IPS-11a (cell line): ENCODE measurements around the gene MICU1.
"Not testable (repeated sequence)": the region's sequence is repeated elsewhere in the genome, so short reads cannot be mapped to it uniquely, and the experiment has no call there.

Experiments used
- H3K4me3 ChIP-seq: one replicate; pipeline ENCODE4 v1.5.1; 2013; ENCODE audit warnings: low read depth, low read length, control low read depth

The MICU1 gene

DNA sequence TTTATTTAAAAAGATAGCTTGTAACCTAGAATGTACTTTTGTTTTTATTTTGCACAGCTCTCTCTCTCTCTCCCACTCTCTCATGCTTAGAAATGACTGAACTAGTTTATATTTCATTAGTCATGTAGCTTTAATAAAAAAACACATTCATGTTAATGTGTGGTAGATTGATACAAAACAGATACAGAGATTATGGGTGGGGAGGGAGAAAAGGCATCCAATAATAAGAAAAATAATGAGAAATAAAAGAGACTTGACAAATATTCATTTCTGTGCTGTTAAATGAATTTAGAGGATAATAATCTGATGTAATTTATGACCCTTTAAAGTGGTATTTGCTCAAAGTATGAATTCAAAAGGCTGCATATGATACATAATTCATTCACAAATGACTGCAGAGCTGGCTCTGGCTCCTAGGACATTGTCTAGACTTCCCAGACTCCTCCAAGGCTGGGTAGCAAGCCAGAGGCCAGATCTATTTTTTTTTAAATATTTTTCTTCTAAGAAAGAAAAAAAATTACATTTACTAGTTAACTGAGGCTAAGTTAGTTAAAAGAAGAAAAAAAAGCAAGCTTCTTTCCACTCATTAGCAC is 165.5 kb downstream of the MICU1 start:
- H3K4me3 ChIP-seq = no peak overlapping the region

GRCh38 chr10:72459301-72459700 is 166.6 kb downstream of the MICU1 start:
- H3K4me3 ChIP-seq = no peak overlapping the region

DNA sequence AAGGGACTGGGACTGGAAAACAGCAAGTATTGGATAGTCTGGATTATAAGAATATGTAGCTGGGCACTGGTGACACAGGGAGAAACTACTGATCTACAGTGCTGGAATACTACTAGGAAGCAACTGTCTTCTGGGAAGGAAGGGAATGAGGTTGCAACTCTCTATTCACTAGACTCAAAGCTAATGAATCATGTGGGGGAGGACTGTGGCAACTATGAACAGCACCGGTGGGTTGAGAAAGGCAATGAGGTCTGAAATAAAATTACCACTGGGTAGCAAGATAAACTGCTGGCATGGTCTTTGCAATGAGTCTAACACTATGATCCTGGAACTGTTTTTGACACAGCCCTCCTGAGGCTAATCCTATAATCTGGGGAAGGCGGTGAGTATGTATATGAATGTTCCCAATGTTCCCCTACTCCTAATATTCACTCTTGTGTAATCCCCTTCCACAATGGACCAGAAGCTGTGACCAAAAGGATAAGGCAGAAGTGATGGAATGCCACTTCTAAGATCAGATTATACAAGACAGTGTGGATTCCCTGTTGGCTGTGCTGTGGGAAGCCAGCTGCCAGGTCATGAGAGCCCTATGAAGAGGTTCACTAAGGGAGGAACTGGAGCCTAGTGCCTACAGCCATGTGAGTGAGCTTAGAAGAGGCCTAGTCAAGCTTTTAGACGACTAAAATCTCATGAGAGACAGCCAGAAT is 169.8 kb downstream of the MICU1 start:
- H3K4me3 ChIP-seq = no peak overlapping the region

DNA sequence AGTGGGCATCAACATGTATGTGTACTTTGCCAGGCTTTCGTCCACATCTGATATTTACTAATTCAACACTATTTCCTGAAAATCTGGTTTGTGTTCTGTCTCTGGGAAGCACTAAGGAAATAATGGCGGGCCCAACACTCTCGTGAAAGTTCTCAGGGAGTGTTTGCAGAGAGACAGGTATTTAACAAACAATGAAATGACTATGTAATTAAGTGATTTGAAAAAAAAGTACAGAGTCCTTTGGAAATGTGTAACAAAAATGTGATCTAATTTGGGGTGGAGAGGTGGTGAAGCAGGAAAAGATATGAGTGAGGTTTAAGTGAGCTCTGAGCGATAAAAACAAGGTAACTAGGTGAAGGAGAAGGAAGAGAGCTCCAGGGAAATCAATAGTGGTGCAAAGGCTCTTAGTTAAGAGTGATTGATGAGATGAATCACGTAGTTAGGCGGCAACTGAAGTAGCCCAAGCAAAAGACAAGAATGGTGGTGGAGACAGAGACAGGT is 175.9 kb downstream of the MICU1 start:
- no peak overlapping the region for H3K4me3 ChIP-seq

GRCh38 chr10:72445851-72446250 is 180.0 kb downstream of the MICU1 start:
- H3K4me3 ChIP-seq = no peak overlapping the region

DNA sequence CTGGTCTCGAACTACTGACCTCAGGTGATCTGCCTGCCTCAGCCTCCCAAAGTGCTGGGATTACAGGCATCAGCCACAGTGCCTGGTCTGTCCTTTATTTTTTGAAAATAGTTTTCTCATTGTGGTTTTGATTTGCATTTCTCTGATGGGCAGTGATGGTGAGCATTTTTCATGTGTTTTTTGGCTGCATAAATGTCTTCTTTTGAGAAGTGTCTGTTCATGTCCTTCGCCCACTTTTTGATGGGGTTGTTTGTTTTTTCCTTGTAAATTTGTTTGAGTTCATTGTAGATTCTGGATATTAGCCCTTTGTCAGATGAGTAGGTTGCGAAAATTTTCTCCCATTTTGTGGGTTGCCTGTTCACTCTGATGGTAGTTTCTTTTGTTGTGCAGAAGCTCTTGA is 182.9 kb downstream of the MICU1 start:
- not testable (repeated sequence) for H3K4me3 ChIP-seq

GRCh38 chr10:72435570-72435969 is 190.3 kb downstream of the MICU1 start:
- H3K4me3 ChIP-seq = no peak overlapping the region

GRCh38 chr10:72430936-72431335 is 194.9 kb downstream of the MICU1 start:
- not testable (repeated sequence) for H3K4me3 ChIP-seq

DNA sequence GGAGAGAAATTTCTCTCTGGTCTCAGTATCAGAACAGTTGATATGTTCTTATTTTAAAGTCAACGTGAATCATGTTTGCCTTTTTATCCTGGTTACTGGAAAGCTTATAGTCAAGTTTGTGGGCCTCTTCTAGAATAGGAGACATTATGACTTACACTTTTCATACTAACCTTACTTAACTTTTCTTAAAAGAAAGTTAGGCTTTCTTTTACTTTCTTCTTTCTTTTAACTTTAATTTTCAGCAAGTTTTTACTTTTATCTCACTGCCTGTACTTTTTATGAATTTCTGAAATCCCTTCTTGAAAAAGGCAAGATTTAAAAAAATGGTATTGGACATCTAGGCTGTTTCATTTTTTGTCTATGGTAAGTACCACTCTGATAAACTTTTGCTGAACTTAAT is 195.9 kb downstream of the MICU1 start:
- no peak overlapping the region for H3K4me3 ChIP-seq

DNA sequence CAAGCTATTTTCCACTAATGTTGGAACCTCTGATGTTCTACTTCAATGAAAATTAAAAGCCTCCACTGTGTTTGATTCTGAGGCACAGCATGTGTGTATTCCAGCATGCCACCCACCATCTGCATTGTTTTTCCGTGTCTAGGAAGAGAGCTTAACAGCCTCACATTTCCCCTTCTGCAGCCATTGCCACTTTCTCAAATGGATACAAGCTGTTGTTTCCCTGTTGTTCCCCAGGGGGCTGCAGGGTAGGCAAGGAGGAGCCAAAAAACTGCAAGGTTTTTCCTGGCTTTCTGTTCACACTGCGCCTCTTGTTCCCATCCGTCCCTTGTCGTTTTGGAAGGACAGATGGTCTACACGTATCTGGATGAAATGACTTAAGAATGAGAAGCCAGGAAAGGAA is 198.9 kb downstream of the MICU1 start:
- no peak overlapping the region for H3K4me3 ChIP-seq

- H3K4me3 ChIP-seq = no peak overlapping the region
These were observed 200.7 kb downstream of the MICU1 start for GRCh38 chr10:72425133-72425532.

DNA sequence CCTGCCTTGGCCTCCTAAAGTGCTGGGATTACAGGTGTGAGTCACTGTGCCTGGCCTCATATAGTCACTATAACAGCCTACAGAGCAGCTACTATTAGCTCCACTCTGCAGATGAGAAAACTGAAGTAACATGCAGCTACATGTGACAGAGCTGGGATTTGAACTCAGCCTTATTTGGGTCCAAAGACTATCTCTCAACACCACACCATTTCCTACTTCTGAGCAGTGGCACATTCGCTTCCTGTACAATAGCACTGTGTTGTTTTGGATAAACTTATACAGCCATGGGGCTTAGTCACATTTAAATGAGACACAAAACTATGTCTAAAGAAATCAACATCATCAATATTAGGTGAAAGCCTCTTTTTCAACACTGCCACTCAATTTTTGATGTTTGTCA is 201.3 kb downstream of the MICU1 start:
- no peak overlapping the region for H3K4me3 ChIP-seq

- H3K4me3 ChIP-seq = no peak overlapping the region
These were observed 202.5 kb downstream of the MICU1 start for GRCh38 chr10:72423426-72423825.

- no peak overlapping the region for H3K4me3 ChIP-seq
These were observed 203.9 kb downstream of the MICU1 start for GRCh38 chr10:72421885-72422540.

DNA sequence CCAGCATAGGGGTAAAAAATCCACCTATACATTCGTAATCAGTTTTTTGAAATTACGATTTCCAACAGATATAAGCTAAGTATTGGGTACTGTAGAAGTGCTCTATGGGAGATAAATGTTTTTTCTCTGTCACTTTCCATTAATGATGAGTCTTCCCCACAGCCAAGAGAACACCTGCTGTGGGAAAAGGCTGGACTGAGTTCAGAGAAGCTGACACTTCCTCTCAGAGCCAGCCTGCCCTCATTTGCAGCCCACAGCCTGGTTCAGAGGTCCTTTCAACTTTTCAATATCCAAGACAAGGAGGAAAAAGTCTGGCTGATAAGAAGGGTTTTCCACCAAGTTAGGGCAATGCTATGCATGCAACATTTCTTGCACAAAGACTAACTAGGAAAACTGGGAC is 206.6 kb downstream of the MICU1 start:
- no peak overlapping the region for H3K4me3 ChIP-seq

- H3K4me3 ChIP-seq = no peak overlapping the region
These were observed 207.2 kb downstream of the MICU1 start for GRCh38 chr10:72418679-72419078.

- no peak overlapping the region for H3K4me3 ChIP-seq
These were observed 207.9 kb downstream of the MICU1 start for GRCh38 chr10:72417971-72418370.

GRCh38 chr10:72416661-72417060 is 209.2 kb downstream of the MICU1 start:
- no peak overlapping the region for H3K4me3 ChIP-seq

- no peak overlapping the region for H3K4me3 ChIP-seq
These were observed 211.2 kb downstream of the MICU1 start for GRCh38 chr10:72414642-72415041.

DNA sequence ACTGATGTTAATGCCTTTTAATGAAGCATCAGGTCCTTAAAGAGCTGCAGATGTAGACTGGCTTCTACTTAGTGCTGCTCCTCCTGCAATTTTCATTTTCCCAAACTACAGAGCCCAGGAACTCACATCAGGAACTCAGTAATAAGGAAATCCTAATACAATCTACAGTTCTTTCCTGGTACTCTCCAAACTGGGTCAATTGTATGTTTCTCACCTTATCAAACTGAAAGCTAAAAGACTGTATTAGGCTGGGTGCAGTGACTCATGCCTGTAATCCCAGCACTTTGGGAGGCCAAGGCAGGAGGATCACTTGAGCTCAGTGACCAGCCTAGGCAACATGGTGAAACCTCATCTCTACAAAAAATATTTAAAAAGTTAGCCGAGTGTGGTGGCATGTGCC is 216.7 kb downstream of the MICU1 start:
- no peak overlapping the region for H3K4me3 ChIP-seq

DNA sequence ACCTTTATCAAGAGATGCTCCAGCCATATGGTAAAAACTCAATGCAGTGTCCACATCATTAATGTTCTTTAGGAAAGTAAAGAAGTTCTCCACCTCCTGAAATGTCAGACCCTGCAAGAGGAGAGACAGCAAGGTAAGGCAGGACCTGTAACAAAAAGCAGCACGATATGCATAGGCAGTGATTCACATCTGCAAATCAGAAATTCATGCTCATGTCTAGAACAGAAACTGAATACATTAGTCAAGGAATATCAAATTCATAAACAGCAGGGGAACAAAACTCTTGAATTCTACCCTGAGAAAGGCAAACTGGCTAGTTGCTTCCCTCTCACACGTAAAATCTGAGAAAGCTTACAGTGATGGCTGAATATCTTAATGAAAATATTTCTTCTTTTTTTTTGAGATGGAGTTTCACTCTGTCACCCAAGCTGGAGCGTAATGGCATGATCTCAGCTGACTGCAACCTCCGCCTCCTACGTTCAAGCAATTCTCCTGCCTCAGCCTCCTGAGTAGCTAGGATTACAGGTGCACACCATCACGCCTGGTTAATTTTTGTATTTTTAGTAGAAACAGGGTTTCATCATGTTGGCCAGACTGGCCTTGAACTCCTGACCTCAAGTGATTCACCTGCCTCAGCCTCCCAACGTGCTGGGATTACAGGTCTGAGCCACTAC is 217.8 kb downstream of the MICU1 start:
- H3K4me3 ChIP-seq = no peak overlapping the region

DNA sequence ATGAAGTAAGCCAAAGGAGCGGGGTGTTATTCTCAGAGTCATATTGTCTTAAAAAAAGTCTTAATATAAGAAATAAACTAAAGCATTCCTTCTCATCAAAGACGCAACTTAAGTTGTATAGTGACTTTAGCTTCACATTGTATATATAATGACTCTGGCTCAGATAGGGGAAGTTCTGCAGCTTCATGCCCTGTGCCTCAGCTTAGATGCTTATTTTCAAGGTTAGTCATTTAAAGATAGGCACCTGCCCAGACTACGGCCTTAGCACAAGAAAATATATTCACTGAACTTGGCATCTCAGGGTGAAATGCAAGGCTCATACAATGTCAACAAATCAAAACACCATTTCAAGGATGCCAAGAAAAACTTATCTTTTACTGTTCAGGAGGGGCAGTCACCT is 218.4 kb downstream of the MICU1 start:
- no peak overlapping the region for H3K4me3 ChIP-seq
